IMR-90 (cell line): ENCODE data around the gene HYOU1. TPM values are rescaled to one million over a fixed set of nuclear protein-coding genes. Genes with fewer than 3 reads are reported as not detected.

Source experiments
- ATAC-seq: fragments of 200-7000 bp; cut with Tn5 transposase; 2 replicates; pipeline ENCODE4 v1.9.1; 2020; ENCODE audit warnings: low read depth, mild to moderate bottlenecking, moderate library complexity
- BruUV-seq: library from RNA; stranded (reverse); fragments of 400-500 nt; replicated peaks from 2 replicates; lab custom pipeline; 2021; lab: Mats Ljungman, UMichigan
- CTCF ChIA-PET: fragments of 300-600 bp; formaldehyde crosslinking; extraction: SDS; loops from one replicate; lab custom pipeline; 2021; ENCODE audit warnings: antibody characterized with exemption; lab: Yijun Ruan, JAX
- POLR2A ChIA-PET: fragments of 300-600 bp; sonication (Branson Sonifier 250); formaldehyde crosslinking; loops from one replicate; lab custom pipeline; 2022; ENCODE audit warnings: antibody characterized with exemption; ENCODE audit not compliant: unreplicated experiment; lab: Charles Lee
- DNase-seq: peaks from one replicate; pipeline ENCODE4 v3.0.0; 2013
- H2AFZ ChIP-seq: replicated peaks from 2 replicates; pipeline ENCODE3; 2013; ENCODE audit warnings: low read length, mild to moderate bottlenecking; ENCODE audit not compliant: poor library complexity
- H2AK5ac ChIP-seq: 2 replicates; pipeline ENCODE4 v1.6.1; 2013; ENCODE audit warnings: low read depth, low read length, inconsistent platforms
- H2AK9ac ChIP-seq: replicated peaks from 2 replicates; pipeline ENCODE3; 2013; ENCODE audit warnings: mild to moderate bottlenecking, low read depth, low read length, moderate library complexity; ENCODE audit not compliant: poor library complexity
- H2BK120ac ChIP-seq: 2 replicates; pipeline ENCODE4 v1.6.1; 2013; ENCODE audit warnings: low read depth, low read length, inconsistent platforms
- H2BK15ac ChIP-seq: 3 replicates; pipeline ENCODE4 v1.6.1; 2013; ENCODE audit warnings: low read depth, low read length, inconsistent platforms
- H2BK20ac ChIP-seq: 2 replicates; pipeline ENCODE4 v1.6.1; 2013; ENCODE audit warnings: low read depth, mild to moderate bottlenecking, inconsistent platforms, low read length, moderate library complexity
- H2BK5ac ChIP-seq: 2 replicates; pipeline ENCODE4 v1.6.1; 2013; ENCODE audit warnings: mild to moderate bottlenecking, low read depth, low read length, inconsistent platforms; ENCODE audit not compliant: poor library complexity, severe bottlenecking
- H3K14ac ChIP-seq: replicated peaks from 2 replicates; pipeline ENCODE4 v1.6.1; 2013; ENCODE audit warnings: low read depth, low read length, inconsistent platforms
- H3K18ac ChIP-seq: 2 replicates; pipeline ENCODE4 v1.6.1; 2013; ENCODE audit warnings: low read depth, low read length, control low read depth
- H3K23ac ChIP-seq: 2 replicates; pipeline ENCODE4 v1.6.1; 2013; ENCODE audit warnings: low read depth, low read length, inconsistent platforms
- H3K27ac ChIP-seq: 2 replicates; pipeline ENCODE4 v1.5.1; 2013; ENCODE audit warnings: mild to moderate bottlenecking, control low read depth, low read length; ENCODE audit not compliant: insufficient read depth
- H3K27me3 ChIP-seq: 2 replicates; pipeline ENCODE4 v1.6.1; 2013; ENCODE audit warnings: low read length; ENCODE audit not compliant: control insufficient read depth, insufficient read depth
- H3K36me3 ChIP-seq: 2 replicates; pipeline ENCODE4 v1.6.1; 2013; ENCODE audit warnings: low read length, mixed read lengths; ENCODE audit not compliant: control insufficient read depth, insufficient read depth
- H3K4ac ChIP-seq: 2 replicates; pipeline ENCODE4 v1.6.1; 2013; ENCODE audit warnings: low read depth, low read length, inconsistent platforms
- H3K4me1 ChIP-seq: 2 replicates; pipeline ENCODE4 v1.6.1; 2013; ENCODE audit warnings: low read length, mixed read lengths; ENCODE audit not compliant: control insufficient read depth, insufficient read depth
- H3K4me2 ChIP-seq: 2 replicates; pipeline ENCODE4 v1.6.1; 2013; ENCODE audit warnings: low read depth, mild to moderate bottlenecking, control low read depth, low read length, moderate library complexity
- H3K4me3 ChIP-seq: 2 replicates; pipeline ENCODE4 v1.5.1; 2013; ENCODE audit warnings: low read depth, mild to moderate bottlenecking, control low read depth, low read length, moderate library complexity; ENCODE audit not compliant: insufficient read depth
- H3K56ac ChIP-seq: 2 replicates; pipeline ENCODE4 v1.6.1; 2013; ENCODE audit warnings: low read length, inconsistent platforms; ENCODE audit not compliant: insufficient read depth; ENCODE audit errors: extremely low read depth
- H3K79me1 ChIP-seq, 2 experiments: 2 replicates each; pipeline ENCODE4 v1.6.1; 2013; ENCODE audit warnings: low read length in 2 of 2, inconsistent platforms in 1 of 2, low read depth in 1 of 2
- H3K9ac ChIP-seq: 2 replicates; pipeline ENCODE4 v1.6.1; 2013; ENCODE audit warnings: low read depth, low read length, control low read depth
- H3K9me1 ChIP-seq: 2 replicates; pipeline ENCODE4 v1.6.1; 2013; ENCODE audit warnings: low read length, inconsistent platforms; ENCODE audit not compliant: insufficient read depth
- H3K9me3 ChIP-seq: 2 replicates; pipeline ENCODE4 v1.6.1; 2013; ENCODE audit warnings: low read length; ENCODE audit not compliant: control insufficient read depth, insufficient read depth
- H4K20me1 ChIP-seq: 2 replicates; pipeline ENCODE4 v1.6.1; 2013; ENCODE audit warnings: low read length, inconsistent platforms; ENCODE audit not compliant: insufficient read depth
- H4K5ac ChIP-seq: 2 replicates; pipeline ENCODE4 v1.6.1; 2013; ENCODE audit warnings: mild to moderate bottlenecking, low read depth, low read length, control low read depth
- H4K8ac ChIP-seq, 2 experiments: 2 replicates each; pipeline ENCODE4 v1.6.1; 2013; ENCODE audit warnings: low read depth in 2 of 2, low read length in 2 of 2, control low read depth in 1 of 2, inconsistent platforms in 1 of 2
- H4K91ac ChIP-seq: 2 replicates; pipeline ENCODE4 v1.6.1; 2013; ENCODE audit warnings: low read depth, low read length, inconsistent platforms; ENCODE audit not compliant: insufficient read depth
- CEBPB ChIP-seq: IDR thresholded peaks from 2 replicates; pipeline ENCODE4 v1.6.1; 2012; ENCODE audit warnings: low read depth, low read length, improper control_type of control experiment
- FOS ChIP-seq: fragments of 150-350 bp; IDR thresholded peaks from 2 replicates; pipeline ENCODE4 v1.6.1; 2016; ENCODE audit warnings: low read depth, low read length
- RAD21 ChIP-seq: IDR thresholded peaks from 2 replicates; pipeline ENCODE4 v1.6.1; 2012; ENCODE audit warnings: low read length, improper control_type of control experiment
- RFX5 ChIP-seq: IDR thresholded peaks from 2 replicates; pipeline ENCODE4 v1.8.0; 2012; ENCODE audit warnings: low read depth, mild to moderate bottlenecking, low read length, moderate library complexity
- SMC3 ChIP-seq: fragments of 150-350 bp; IDR thresholded peaks from 2 replicates; pipeline ENCODE4 v1.6.1; 2016; ENCODE audit warnings: low read depth, mild to moderate bottlenecking, antibody characterized with exemption, low read length, moderate library complexity
- WGBS, 2 experiments: methylation state at CpG; one replicate each; pipeline versions ENCODE4 v1.1.5 to v1.1.7; 2013; ENCODE audit warnings: missing lambda C conversion rate in 2 of 2; ENCODE audit not compliant: insufficient read length in 1 of 2; ENCODE audit errors: extremely low coverage in 2 of 2; 5-methylcytosine and 5-hydroxymethylcytosine counted together
- dilution Hi-C: fragments of 300-500 bp; cut with HindIII; formaldehyde crosslinking; loops from one replicate; pipeline ENCODE4 v1.14.3; 2018; ENCODE audit warnings: low sequenced_read_pairs; ENCODE audit not compliant: unreplicated experiment
- in situ Hi-C: fragments of 300-500 bp; cut with MboI; formaldehyde crosslinking; loops from 3 replicates; pipeline ENCODE4 v1.14.3; 2019; ENCODE audit warnings: low sequenced_read_pairs, inconsistent platforms, mixed read lengths
- intact Hi-C: fragments of 100-400 bp; cut with micrococcal nuclease; formaldehyde crosslinking; loops from 2 replicates; pipeline ENCODE4 v1.10.0; 2022
- polyA plus RNA-seq, 3 experiments: library from polyadenylated mRNA; depleted of rRNA; stranded (reverse); fragments of >200 nt; gene quantifications; 2 replicates each; pipeline ENCODE4 v1.2.3, GENCODE V29; 2012; ENCODE audit warnings: low replicate concordance in 1 of 3
- total RNA-seq: library from RNA; depleted of rRNA; stranded (reverse); fragments of >200 nt; gene quantifications from 2 replicates; pipeline ENCODE4 v1.2.3, GENCODE V29; 2012
- TF ChIP-seq, protein P1 (sequence below): fragments of 150-350 bp; IDR thresholded peaks from 2 replicates; pipeline ENCODE4 v1.6.1; 2016; ENCODE audit warnings: low read depth, mild to moderate bottlenecking, low read length, moderate library complexity, borderline replicate concordance
- TF ChIP-seq, protein P2 (sequence below): conservative IDR thresholded peaks from 2 replicates; pipeline ENCODE4 v1.5.1; 2012; ENCODE audit warnings: mild to moderate bottlenecking, low read depth, low read length, improper control_type of control experiment

HYOU1 gene
- total and polyA plus RNA-seq, 2 of the 4 experiments (the other 2 are of a cell fraction) = 117 to 181 TPM

DNA sequence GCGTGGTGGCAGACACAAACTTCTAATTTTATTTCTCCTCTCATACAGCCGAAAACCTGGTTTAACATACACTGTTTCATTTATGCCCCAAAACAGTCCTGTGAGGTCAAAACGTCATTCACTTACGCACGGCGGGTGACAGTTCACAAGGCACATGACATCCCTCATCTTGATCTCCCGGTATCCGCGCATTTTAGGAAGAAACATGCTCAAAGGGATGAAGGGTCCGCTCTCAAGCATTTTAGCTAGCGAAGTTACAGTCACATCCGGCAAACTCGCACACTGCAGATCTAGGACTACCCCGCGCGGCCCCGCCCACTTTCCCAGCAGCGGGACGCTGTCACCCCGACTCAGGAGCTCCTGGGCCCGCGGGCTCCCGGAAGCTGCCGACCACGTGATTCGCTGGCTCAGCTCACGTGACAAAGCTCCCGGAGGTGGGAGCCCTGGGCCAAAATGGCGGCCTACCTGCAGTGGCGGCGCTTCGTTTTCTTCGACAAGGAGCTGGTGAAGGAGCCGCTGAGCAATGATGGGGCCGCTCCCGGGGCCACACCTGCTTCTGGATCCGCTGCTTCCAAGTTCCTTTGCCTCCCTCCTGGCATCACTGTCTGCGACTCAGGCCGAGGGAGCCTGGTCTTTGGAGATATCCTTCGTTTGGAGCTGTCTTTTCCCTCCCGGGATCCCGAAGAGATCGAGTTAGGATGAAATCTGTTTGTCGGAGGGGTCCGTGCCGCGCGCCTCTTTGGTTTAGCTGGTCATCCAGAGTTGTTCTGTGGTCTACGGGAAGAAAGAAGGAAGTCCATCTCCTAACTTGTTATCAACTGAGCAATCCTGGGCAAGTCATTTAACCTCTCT is 10.6 kb upstream of the HYOU1 start, which contains the start of gene VPS11 (continued):
- TF ChIP-seq, protein P1, sequence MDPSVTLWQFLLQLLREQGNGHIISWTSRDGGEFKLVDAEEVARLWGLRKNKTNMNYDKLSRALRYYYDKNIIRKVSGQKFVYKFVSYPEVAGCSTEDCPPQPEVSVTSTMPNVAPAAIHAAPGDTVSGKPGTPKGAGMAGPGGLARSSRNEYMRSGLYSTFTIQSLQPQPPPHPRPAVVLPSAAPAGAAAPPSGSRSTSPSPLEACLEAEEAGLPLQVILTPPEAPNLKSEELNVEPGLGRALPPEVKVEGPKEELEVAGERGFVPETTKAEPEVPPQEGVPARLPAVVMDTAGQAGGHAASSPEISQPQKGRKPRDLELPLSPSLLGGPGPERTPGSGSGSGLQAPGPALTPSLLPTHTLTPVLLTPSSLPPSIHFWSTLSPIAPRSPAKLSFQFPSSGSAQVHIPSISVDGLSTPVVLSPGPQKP = no peak

DNA sequence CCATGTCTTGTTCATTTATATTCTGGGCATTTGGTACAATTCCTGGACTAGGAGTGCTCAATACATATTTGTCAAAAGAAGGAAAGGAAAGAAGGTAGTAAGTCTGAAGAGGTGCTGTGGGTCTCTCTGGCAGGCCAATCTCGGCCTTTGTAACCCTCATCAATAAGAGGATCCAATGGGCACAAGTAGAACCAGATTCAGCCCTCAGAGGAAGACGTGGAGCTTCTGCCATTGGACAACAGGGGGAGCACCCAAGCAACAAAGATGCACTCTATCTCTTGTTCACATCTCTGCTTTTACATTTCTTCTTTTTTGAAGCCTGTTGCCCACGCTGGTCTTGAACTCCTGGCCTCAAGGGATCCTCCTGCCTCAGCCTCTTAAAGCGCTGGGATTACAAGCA is 8.4 kb upstream of the HYOU1 start:
- Histone ChIP-seq H2BK5ac (no peak overlapping the region), H4K5ac (no peak overlapping the region), H3K4me2 (no peak overlapping the region), H3K4ac (no peak overlapping the region), H3K18ac (no peak overlapping the region), H4K91ac (no peak overlapping the region), H3K4me3 (no peak overlapping the region), H3K56ac (no peak overlapping the region), H3K14ac (no peak overlapping the region), H2AK5ac (peak overlapping the region; percentile 2; the same call in 1 of the 2 replicates), H2BK120ac (no peak overlapping the region), H2AFZ (no peak overlapping the region), H3K27ac (no peak overlapping the region), H3K9me1 (peaks cover 6% of the 10 kb centered on the region; the same call in 1 of the 2 replicates), H4K20me1 (no peaks in the 10 kb centered on the region; the same call in 1 of the 2 replicates), H3K23ac (no peak overlapping the region), H2BK20ac (no peak overlapping the region), H3K4me1 (peaks cover 9% of the 10 kb centered on the region), H3K9me3 (no peaks in the 10 kb centered on the region), H2BK15ac (no peak overlapping the region), H3K9ac (no peak overlapping the region), H3K27me3 (no peaks in the 10 kb centered on the region), H3K79me1 (peaks cover 23 to 50% of the 10 kb centered on the region in 2 experiments), H3K36me3 (peaks cover 5% of the 10 kb centered on the region), H4K8ac (no peak overlapping the region), H2AK9ac (no peak overlapping the region)
- ChIA-PET POLR2A (no interaction called here), CTCF (interaction anchor here (1.0 kb wide), 1 partner anchor 18 kb away, joined by 5 read pairs; no protein-coding TSS in a partner anchor)
- ATAC-seq (no peak), DNase-seq (peak; percentile 40)
- intact Hi-C loops (no loop called here), dilution Hi-C loops (no loop called here), in situ Hi-C loops (no loop called here)
- BruUV-seq = no TSS peak
- peak; percentile 31; the same call in 1 of the 2 replicates for TF ChIP-seq SMC3
- no peak for TF ChIP-seq CEBPB
- TF ChIP-seq, protein P2, sequence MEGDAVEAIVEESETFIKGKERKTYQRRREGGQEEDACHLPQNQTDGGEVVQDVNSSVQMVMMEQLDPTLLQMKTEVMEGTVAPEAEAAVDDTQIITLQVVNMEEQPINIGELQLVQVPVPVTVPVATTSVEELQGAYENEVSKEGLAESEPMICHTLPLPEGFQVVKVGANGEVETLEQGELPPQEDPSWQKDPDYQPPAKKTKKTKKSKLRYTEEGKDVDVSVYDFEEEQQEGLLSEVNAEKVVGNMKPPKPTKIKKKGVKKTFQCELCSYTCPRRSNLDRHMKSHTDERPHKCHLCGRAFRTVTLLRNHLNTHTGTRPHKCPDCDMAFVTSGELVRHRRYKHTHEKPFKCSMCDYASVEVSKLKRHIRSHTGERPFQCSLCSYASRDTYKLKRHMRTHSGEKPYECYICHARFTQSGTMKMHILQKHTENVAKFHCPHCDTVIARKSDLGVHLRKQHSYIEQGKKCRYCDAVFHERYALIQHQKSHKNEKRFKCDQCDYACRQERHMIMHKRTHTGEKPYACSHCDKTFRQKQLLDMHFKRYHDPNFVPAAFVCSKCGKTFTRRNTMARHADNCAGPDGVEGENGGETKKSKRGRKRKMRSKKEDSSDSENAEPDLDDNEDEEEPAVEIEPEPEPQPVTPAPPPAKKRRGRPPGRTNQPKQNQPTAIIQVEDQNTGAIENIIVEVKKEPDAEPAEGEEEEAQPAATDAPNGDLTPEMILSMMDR = peak; percentile 47
- no peak for TF ChIP-seq FOS
- no peak for TF ChIP-seq RFX5
- peak; percentile 34 for TF ChIP-seq RAD21
- WGBS, 2 experiments = 56% methylated on average over 3 of the region's 4 CpGs; no CpG with 5 or more reads in 1 of the 2 experiments
